A204.1 (cell line): Measurements from ENCODE around the gene S1PR5.
"Not testable (repeated sequence)": the region's sequence is repeated elsewhere in the genome, so short reads cannot be mapped to it uniquely, and the experiment has no call there.

Experiments used
- FAIRE-seq: peaks from 2 replicates; lab custom pipeline; 2012; peaks lifted over from hg19 to GRCh38; lab: Jason Lieb, UNC

Gene S1PR5, protein sequence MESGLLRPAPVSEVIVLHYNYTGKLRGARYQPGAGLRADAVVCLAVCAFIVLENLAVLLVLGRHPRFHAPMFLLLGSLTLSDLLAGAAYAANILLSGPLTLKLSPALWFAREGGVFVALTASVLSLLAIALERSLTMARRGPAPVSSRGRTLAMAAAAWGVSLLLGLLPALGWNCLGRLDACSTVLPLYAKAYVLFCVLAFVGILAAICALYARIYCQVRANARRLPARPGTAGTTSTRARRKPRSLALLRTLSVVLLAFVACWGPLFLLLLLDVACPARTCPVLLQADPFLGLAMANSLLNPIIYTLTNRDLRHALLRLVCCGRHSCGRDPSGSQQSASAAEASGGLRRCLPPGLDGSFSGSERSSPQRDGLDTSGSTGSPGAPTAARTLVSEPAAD

DNA sequence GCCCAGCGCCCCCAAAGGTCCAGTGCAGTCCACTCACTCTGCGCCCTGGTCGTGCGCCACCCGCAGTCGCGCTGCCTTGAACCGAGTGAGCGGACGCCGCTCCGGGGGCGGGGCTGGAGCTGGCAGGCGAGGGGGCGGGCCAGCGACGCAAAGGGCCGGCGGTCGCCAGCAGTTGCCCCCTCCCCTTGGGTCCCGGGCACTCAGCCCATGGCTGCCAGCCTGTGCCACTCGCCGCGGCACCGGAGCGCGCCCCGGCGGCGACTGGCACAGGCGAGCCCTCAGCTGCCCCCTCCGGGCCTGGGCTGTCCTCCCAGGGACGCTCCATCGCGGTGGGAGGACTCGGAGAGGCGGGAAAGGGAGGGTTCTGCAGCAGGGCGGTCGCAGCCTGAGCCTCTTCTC is at the start of gene S1PR5:
S1PR5 (minus strand) TSS at position 87 of the 399 bp plus-strand sequence. CDS start 2,436 bp downstream, outside the sequence.
- FAIRE-seq: no peak

DNA sequence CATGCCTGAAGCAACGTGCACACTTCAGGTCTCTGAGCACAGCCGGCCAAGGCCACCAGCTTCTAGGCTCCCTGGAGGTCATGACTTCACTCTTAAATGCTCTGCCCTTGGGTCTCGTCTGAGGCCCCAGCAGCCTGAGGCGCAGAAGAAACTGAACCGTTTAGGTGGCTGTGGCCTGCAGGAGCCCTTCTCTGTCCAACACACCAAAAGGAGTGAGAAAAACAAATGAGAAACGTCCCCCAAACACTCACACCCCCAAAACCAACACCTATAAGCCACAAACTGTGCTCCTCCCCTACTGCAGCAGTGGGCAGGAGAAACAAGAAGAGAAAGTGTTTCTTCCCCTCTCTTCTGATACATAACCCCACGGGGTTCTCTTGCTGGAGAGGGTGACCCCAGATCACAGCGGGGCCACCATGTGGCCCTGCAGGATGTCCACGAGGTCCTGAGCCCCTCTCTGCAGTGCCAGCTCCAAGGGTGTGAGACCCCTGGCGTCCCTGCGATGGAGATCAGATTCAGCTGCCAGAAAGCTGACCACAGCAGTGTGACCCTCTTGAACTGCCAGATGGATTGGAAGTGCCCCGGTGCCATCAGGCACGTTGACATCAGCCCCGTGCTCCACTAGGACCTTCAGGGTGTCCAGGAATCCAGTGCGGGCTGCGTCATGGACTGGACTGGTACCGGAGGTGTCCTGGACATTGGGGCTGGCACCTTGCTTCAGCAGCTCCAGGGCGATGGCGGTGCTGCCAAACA is 49.6 kb upstream of the S1PR5 start:
- FAIRE-seq: no peak

DNA sequence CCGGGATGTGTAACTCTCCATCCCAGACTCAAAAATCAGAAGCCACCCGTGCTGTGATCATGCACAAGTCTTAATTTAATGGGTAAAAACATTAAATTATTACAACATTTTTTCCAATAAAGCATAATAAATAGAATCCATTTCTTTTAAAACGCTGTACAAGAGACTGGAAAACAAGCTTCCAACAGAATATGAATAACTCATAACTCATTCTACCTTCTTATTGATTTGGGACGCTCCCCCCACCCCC is 49.1 kb upstream of the S1PR5 start:
- FAIRE-seq: no peak

DNA sequence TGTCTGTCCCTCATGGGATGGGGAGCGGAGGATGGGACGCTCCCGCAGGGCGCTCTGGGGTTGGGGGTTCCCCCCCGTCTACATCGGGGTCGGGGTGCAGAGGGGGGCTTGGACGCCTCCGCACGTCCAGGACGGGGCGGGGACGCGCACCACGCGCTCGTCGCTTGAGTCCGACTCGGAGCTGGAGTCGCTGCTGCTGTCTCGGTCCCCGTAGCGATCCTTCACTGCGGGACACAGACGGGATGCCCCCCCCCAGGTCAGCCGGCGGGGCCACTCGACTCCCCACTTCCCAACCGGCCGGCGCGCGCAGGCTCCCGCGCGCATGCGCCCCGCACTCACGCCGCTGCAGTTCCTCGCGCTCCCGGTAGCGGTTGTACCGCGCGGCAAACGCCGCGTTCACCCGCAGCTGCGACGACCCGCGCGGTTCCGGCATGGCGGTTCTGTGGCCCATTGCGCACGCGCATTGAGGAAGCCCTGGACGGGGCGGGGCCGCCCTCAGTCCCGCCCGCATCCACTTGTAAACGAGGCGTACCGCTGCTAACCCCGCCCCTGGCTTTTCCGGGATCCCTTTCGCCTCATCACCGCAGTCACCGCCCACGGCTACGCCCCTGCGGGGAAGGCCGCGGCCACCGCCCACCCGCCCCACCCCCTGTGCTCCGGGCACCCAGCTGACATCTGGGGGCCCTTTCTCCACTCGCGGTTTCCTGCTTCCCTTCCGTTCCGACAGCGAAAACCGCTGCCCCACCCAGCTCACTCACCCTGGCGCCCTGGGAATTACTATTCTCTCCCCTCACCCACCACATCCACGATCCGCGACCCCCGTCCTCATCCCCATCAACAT is 48.5 kb upstream of the S1PR5 start, which contains the start of gene KRI1:
KRI1 (minus strand) TSS at position 444 of the 841 bp plus-strand sequence; CDS start at position 433, 11 bp downstream.
- FAIRE-seq: no peak

DNA sequence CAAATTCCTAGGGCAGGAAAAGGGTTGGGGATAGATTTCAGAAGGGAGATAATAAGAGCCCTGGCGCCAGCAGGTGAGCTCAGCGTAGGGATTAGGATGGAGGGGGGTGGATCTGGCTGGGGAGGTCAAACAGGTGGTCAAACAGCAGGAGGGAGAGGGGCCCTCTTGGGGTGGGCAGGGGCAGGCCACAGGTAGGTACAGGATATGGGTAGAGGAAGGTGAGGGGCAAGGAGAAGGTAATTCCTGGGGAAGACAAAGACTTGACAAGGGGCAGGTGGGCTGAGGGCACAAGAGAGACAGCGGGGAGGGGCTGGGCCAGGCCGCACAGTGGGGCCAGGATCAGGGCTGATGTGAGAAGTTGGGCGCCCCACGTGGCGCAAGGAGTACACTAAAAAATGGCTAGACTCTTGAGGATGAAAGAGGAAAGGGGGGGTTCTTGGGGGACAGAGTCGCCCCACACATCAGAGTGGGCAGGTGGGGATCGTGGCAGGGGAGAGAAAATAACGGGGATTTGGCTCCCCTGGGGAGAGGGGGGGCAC is 47.9 kb upstream of the S1PR5 start:
- FAIRE-seq: no peak

DNA sequence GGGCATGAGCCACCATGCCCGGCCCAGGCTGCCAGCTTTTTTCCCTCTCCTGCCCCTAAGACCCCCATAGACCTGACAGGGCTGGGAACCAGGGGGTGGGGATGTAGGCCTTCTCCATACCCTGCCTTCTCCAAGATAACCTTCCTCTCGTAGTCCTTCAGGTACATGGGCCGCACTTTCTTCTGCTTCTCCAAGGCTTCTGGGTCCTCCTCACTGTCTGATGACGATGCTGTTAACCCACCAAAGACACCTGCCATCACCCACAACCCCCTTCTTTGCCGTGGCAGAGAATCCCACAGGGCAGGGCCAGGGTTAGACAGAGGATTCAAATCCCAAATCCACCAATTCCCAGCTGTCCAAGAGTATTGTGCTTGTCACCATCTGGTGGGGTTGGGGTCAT is 45.4 kb upstream of the S1PR5 start:
- no peak for FAIRE-seq

DNA sequence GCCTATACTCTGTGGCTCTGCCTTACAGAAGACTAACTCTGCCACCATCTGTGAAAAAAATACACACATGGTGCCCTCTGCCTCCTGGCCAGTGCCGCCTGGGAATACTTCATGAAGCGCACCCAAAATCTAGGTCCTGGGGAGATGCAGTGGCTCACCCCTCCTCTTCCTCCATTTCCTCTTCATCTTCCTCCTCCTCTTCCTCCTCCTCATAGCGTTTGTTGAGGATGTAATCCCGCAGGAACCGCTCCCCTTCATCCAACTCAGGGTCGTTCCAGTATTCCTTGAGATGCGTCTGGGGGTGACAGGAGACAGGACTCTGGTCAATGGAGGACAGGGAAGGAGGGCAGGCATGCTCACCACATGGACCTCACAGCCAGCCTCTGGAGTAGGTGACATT is 42.9 kb upstream of the S1PR5 start:
- no peak for FAIRE-seq

DNA sequence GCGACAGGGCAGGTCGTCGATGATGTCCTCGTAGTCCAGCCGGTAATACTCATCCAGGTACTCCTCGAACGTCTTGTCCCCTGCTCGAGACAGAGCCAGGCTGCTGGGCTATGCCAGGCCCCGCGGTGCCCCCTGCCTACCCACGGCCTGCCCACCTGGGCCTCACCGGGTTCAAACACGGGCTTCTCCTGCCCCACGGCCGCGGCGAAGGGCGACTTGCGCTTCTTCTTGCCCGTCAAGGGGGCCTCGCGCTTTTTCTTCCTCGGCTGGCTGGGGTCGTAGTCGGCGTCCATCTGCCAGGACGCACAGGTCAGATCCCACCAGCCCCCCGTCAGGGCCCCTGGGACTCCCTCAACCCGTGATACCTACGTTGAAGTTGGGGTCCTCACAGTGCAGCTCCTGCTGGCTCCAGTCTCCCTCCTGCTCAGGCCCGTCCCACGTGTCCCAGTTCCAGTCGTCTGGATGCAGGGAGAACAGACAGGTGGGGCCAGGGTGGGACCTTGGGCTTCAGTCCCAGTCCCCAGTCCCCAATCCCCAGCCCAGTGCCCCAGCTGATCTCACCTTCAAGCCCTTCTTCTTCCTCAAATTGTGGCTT is 40.5 kb upstream of the S1PR5 start:
- FAIRE-seq: no peak

DNA sequence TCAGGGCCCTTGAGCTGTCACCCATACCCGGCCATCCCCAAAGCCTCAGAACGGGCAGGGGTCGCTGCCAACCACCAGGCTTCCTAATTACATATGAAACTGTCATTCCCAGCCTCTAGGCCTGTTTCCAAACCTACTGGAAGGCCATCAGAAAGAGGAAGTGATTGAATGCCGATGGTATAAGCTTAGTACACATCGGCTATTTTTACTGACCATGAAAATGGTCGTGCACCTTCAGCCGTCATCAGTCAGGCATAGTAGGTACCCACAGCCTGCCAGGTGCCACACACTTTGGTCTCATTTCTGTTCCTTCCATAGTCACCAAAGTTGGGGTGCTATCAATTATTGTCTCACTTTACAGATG is 38.3 kb upstream of the S1PR5 start:
- FAIRE-seq: no peak

DNA sequence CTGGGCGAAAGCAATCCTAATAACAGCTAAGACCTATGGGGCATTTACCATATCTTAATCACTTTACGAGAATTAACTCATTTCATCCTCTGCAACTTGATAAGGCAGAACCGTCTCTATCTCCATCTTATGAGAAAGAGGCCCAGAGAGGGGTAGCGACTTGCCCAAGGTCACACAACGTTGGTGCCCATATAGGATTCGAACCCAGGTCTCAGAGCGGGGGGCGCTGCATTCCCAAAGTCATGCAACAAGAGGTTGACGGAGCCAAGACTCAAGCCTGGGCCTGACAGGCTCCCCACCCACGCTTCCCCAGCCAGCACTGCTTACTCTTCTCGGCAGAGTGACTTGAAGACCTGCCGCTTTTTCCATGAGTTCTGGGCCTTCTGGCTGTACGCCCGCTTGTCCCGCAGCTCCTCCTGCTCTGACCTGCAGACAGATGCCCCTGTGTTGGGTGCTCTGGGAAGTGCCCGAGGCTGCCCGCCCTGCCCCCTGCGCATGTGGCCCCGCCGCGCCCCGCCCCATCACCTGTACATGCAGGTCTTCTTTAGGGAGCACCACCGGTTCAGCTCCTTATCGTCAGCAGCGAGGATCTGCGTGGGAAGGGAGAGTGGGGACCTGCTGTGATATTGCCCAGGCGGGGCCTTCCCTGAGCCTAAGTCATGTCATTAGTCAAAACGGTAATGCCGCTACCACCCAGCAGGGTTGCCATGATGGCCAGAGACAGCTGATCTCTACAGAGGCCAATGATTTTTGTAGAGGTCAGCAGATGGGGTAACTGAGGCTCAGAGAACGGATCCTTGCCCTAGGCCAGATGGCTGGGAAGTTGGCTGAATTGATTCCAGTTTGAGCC is 37.7 kb upstream of the S1PR5 start:
- FAIRE-seq: no peak

DNA sequence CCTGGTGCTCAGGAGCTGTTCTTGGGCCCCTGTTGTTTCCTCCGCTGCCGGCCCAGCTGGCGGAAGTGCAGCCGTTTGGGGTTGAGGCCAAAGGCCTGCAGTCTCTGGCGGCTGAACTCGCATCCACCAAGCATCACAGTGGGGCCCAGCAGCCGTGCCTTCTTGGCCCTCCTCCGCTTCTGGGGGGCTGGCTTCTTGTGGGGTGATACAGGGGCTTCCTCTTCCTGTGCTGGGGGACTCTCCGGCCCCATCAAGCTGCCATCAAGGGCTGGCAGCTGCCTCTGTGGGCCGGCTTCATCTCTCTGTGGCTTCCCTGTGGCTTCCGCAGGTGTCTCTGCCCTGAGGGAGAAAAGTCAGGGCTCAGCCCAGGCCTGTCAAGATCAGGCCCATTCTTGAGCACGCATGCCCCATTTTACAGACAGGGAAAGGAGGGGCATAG is 36.7 kb upstream of the S1PR5 start:
- FAIRE-seq: no peak

DNA sequence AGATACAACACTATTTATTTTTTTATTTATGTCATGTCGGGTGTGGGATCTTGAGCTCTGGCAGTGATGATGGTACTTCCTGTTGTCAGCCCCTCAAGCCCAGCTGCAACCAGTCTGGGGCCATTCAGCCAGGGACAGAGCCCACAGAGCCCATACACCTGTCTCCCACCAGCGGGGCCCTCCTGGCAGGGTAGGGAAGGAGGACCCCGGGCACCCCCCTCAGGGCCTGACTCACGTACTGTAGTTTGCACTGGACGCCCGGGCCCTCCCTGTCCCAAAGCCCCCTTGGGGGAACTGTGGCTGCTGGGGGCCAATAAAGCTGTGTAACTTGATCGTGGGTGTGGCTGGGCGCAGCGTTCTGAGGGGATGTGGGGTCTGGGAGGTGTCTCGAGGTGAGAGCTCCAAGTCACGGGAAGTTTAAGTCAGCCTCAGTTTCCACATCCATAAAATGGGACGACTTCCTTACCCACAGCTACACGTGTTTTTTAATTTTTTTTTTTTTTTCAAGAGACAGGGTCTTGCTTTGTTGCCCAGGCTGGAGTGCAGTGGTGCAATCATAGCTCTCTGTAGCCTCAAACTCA is 35.9 kb upstream of the S1PR5 start:
- no peak for FAIRE-seq

DNA sequence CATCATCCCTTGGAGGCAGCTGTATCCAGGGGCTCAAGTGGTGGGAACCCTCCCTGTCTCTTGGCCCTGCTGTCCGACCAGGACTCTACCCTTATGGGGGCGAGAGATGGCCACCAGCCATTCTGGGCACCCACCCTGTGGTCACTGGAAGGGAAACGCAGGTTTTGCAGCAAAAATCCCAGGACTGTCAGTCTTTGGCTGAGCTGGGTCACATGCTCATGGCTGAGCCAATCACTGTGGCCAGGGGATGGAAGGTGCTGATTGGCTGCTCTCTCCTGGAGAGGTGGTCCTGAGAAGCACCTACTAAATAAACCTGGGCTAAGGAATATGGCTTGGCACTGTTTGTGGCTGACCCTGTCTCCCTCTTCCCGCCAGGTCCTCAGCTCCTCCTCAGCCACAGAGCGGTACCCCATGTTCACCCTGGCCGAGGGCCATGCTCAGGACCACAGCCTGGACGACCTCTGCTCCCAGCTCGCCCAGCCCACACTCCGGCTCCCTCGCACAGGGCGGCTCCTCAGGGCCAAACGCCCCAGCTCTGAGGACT is 35.3 kb upstream of the S1PR5 start:
- no peak for FAIRE-seq

DNA sequence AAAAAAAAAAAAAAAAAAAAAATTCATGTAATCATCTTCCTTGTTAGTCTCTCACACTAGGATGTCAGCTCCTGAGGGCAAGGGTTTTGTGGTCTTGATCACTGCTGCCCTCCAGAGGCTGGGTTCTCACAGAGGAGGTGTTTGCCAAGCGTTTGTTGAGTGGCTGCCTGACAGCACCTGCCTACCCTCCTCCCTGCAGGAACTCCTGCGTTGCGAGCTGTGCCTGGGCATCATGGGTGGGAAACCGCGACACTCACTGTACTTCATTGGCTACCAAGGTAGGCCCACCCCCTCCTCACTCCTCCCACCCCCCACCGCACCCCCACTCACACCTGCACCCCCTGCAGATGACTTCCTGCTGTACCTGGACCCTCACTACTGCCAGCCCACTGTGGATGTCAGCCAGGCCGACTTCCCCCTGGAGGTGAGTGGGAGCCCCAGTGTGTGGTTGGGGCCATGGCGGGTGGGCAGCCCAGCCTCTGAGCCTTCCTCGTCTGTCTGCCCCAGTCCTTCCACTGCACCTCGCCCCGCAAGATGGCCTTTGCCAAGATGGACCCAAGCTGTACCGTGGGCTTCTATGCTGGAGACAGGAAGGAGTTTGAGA is 34.6 kb upstream of the S1PR5 start:
- no peak for FAIRE-seq

DNA sequence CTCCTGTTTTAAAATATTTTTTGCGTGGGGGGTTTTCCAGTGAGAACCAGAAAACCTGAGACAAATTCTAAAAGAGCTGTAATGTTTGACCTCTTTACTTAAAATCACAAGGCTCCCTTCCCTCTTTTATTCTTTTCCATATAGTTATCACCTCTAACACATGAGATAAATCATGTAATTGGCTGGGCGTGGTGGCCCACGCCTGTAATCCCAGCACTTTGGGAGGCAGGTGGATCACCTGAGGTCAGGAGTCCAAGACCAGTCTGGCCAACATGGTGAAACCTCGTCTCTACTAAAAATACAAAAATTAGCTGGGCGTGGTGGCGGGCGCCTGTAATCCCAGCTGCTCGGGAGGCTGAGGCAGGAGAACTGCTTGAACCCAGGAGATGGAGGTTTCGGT is 33.8 kb upstream of the S1PR5 start:
- FAIRE-seq: not testable (repeated sequence)

DNA sequence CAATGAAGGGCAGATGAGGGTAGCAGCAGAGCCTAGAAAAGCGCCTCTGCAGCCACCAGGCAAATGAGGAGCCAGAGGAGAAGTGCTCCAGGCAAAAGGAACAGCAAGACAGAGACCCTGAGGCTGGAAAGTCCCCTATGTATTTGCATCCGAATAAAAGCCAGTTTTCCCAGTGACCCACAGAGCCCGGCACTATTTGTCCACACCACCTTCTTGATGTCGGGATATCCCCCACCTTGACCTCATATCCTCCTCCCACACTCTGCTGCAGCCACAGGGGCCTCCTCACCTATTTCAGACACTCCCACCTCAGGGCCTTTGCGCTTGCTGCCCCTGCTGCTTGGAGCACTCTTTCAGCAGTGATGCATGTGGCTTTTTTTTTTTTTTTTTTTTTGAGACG is 33.1 kb upstream of the S1PR5 start:
- FAIRE-seq: no peak

DNA sequence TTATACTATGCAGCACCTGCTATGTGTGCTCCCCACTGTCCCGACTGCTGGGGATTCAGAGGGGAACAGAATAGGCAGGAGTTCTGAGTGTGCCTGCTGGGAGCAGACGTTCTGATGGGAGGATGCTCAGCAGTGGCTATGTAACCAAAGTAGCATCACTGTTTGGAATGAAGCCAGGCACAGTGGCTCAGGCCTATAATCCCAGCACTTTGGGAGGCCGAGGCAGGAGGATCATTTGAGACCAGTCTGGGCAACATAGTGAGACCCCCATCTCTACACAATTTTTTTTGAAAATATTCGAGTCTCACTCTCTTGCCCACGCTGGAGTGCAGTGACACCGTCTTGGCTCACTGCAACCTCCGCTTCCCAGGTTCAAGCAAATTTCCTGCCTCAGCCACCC is 32.5 kb upstream of the S1PR5 start:
- FAIRE-seq: no peak

DNA sequence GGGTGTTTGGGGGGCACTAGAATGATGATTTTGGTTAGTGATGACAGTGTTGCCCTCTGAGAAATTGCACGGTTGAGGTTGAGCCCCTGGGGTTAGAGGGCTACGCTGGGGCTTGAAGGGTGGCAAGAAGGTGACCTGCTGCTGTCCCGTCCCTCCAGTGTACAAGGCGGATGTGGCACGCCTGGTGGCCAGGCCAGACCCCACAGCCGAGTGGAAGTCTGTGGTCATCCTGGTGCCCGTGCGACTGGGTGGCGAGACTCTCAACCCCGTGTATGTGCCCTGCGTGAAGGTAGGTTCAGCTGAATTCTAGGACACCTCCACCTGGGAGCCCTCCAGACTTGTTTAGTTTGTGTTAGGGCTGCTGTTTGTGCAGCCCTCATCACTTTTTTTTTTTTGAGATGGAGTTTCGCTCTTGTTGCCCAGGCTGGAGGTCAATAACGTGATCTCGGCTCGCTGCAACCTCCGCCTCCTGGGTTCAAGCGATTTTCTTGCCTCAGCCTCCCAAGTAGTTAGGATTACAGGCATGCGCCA is 31.6 kb upstream of the S1PR5 start:
- no peak for FAIRE-seq

DNA sequence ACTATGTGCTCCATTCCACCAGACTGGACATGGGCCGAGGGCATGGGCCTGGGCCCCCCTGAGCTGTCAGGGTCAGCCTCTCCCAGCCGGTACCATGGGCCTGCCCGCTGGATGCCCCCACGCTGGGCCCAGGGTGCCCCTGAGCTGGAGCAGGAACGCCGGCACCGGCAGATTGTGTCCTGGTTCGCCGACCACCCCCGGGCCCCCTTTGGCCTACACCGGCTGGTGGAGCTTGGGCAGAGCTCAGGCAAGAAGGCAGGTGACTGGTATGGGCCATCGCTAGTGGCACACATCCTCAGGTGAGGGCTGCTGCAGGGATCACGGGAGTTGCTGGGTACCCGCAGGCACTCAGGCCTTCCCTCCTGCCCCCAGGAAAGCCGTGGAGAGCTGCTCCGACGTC is 29.6 kb upstream of the S1PR5 start:
- no peak for FAIRE-seq

DNA sequence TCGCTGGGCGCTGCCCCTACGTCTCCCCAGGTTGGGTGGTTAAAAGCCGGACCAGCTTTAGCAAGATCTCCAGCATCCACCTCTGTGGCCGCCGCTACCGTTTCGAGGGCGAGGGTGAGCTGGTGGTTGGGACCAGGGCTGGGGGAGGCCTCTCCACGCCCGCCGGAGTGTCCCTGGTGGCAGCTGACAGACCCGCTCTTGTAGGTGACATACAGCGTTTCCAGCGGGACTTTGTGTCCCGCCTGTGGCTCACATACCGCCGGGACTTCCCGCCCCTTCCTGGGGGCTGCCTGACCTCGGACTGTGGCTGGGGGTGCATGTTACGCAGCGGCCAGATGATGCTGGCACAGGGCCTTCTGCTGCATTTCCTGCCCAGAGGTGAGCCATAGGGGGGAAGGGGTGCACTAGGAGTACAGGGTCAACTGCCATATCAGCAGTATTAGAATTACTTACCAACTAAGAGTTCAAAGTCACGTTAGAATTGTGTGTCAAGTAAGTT is 27.6 kb upstream of the S1PR5 start:
- FAIRE-seq: no peak
